Measurements from ENCODE around the gene UBL4A. TPM values are rescaled to one million over a fixed set of nuclear protein-coding genes. Genes with fewer than 3 reads are reported as not detected.

The UBL4A gene
- total and polyA plus RNA-seq, 12 donors, result 18.3 to 95.6 (median 51.6) TPM

GRCh38 chrX:154526901-154527675, 40.7 kb upstream of the UBL4A start:
- H3K4me1 ChIP-seq (replicated peaks in 1 of 2), result peaks cover 0 to 3% of the 10 kb centered on the region in 2 donors
- peak overlapping the region in 4 of 5 donors; percentile 52 to 80 (median 56) for H3K27ac ChIP-seq
- peaks cover 0 to 2% of the 10 kb centered on the region in 2 donors for H3K36me3 ChIP-seq (replicated peaks in 1 of 2)
- H3K9me3 ChIP-seq (replicated peaks in 1 of 3), result no peaks in the 10 kb centered on the region
- peak overlapping the region in 1 of 4 donors; percentile 40 for H3K4me3 ChIP-seq
- intact Hi-C loops (cut with DNase I), result no loop called here
- no peaks in the 10 kb centered on the region for H3K27me3 ChIP-seq
- WGBS, 4 donors, result 5 to 32% (median 17%) methylated on average over 4 to 15 of the region's 15 CpGs
- TF ChIP-seq POLR2A (IDR thresholded peaks at IDR 0.05) (peak in 1 of 2 donors; percentile 31), CTCF (IDR thresholded peaks at IDR 0.05) (peak; percentile 19 to 55 (median 51))
- peak; percentile 73 to 91 (median 82) for DNase-seq

- H3K4me3 ChIP-seq, result no peak overlapping the region
- no peaks in the 10 kb centered on the region for H3K36me3 ChIP-seq (replicated peaks in 1 of 2)
- no peak overlapping the region for H3K27ac ChIP-seq
- H3K27me3 ChIP-seq, result no peaks in the 10 kb centered on the region
- H3K4me1 ChIP-seq (replicated peaks in 1 of 2), result peaks cover 0 to 3% of the 10 kb centered on the region in 2 donors
- H3K9me3 ChIP-seq (replicated peaks in 1 of 3), result no peaks in the 10 kb centered on the region
- 70 to 79% (median 73%) methylated on average over 14 of the region's 14 CpGs for WGBS, 4 donors
- TF ChIP-seq POLR2A (IDR thresholded peaks at IDR 0.05) (no peak), CTCF (IDR thresholded peaks at IDR 0.05) (no peak)
- intact Hi-C loops (cut with DNase I), result no loop called here
- no peak for DNase-seq
Measured at GRCh38 chrX:154525606-154526490, 39.4 kb upstream of the UBL4A start.

- no peak for DNase-seq
- no peaks in the 10 kb centered on the region for H3K36me3 ChIP-seq (replicated peaks in 1 of 2)
- H3K27me3 ChIP-seq, result no peaks in the 10 kb centered on the region
- H3K9me3 ChIP-seq (replicated peaks in 1 of 3), result no peaks in the 10 kb centered on the region
- WGBS, 4 donors, result 86 to 100% (median 91%) methylated on average over 4 to 8 of the region's 8 CpGs
- H3K4me3 ChIP-seq, result no peak overlapping the region
- TF ChIP-seq CTCF (IDR thresholded peaks at IDR 0.05) (no peak), POLR2A (IDR thresholded peaks at IDR 0.05) (no peak)
- intact Hi-C loops (cut with DNase I), result no loop called here
- no peak overlapping the region for H3K27ac ChIP-seq
- H3K4me1 ChIP-seq (replicated peaks in 1 of 2), result peaks cover 16 to 22% of the 10 kb centered on the region in 2 donors
Measured at GRCh38 chrX:154519389-154519788, 33.0 kb upstream of the UBL4A start.
